HG03139 (cell line): ENCODE data around the gene ADAMTS17.
"Not testable (repeated sequence)": the region's sequence is repeated elsewhere in the genome, so short reads cannot be mapped to it uniquely, and the experiment has no call there.

ENCODE experiments used
- ATAC-seq: cut with Tn5 transposase; IDR thresholded peaks from one replicate; pipeline ENCODE4 v1.9.1; 2021; ENCODE audit not compliant: unreplicated experiment

ADAMTS17 gene

DNA sequence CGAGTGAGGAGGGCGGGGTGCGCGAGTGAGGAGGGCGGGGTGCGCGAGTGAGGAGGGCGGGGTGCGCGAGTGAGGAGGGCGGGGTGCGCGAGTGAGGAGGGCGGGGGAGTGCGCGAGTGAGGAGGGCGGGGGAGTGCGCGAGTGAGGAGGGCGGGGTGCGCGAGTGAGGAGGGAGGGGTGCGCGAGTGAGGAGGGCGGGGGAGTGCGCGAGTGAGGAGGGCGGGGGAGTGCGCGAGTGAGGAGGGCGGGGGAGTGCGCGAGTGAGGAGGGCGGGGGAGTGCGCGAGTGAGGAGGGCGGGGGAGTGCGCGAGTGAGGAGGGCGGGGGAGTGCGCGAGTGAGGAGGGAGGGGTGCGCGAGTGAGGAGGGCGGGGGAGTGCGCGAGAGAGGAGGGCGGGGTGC lies 415.2 kb downstream of the ADAMTS17 start:
- not testable (repeated sequence) for ATAC-seq

DNA sequence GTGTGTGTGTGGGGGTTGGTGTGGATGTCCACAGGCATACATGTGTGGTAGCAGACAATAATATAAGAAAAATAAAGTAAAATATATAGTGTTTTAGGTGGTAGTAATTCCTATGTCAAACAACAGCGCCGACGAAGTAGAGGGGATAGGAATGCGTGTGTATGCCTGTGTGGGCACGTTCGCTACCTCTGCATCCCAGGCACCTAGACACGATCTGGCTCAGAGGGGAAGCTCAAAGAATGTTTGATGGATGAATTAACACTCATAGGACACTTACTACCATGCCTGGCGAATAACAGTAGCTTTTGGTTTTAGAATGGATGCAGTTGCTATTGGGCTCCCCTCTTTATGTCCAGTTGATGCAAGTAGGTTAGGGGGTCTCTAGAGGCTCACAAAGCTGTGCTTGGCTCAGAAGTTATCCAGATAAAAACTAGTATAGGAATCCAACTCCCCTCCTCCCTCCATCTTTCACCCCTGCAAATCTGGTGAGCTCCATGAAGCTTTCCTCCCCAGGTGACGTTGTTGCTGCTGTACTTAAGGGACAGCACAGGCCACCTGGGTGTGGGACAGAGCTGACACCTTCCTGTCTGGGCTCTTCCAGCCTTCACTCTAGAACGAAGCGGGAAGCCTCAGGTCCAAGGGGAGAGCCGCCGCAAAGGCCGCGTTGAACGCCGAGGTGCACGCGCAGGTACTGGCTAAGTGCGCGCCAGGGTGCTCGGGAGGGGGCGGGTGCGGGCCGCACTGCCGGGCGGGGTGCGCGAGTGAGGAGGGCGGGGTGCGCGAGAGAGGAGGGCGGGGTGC lies 415.9 kb downstream of the ADAMTS17 start:
- ATAC-seq, result peak; percentile 45

DNA sequence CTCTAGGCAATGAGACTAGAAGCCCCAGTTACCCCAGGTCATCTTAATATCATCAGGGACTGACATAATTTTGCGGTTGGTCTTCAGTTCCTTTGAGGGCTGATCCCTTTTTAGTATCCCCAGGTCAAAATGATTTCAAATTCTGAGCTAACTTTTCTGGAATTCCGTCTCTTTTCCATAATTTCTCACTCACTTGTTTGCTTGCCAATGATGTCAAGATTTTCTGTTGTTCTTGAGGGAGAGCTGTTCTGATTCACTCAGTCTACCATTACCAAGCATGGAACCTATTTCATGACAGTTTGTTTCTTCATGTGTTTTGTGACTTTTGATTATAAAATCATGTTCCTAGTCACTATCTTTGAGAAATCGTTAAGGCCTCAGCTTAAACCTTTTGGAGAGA lies 418.1 kb downstream of the ADAMTS17 start:
- ATAC-seq, result no peak
